ENCODE data around the gene MEF2D.

The MEF2D gene

DNA sequence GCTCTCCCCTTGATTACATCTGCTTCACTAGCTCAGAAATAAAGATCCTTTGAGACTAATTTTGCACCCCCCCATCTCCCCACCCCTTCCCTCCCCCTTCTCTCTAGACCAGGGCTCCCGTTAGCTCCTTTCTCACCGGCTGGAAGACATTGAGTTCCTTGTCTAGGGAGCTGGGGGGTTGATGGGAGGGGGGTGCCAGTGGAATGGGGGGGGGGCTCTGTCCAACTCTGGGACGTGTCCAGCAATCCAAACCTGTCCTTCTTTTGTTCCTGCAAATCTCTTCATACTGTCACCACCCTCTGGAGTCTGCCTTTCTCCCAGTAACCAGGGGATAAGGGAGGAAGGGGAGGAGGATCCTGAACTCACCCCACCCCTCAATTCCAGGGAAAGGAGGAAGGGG lies 69.7 kb downstream of the MEF2D start:
- FAIRE-seq = no peak

DNA sequence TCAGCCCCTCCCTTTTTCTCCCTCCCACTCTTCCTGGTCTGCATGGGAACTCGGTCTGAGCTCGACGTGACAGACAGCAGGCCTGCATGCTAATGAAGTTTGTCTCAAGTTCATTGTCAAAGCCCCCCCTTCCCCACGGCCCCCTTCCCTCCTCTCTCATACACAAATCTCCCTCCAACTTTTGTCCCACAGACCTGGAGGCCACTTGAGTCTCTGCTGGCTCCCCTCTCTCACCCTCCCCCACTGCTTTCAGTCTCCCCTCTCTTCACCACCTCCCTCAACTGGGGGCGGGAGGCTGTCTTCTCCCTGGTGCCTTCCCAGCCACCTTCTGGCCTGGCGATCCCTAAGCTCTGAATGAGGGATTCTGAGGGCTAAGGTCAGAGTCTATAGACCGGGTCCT lies 70.3 kb downstream of the MEF2D start:
- FAIRE-seq (no peak), DNase-seq (ENCODE audit: low spot score) (no peak)

More for the DNA sequence above, 69.7 kb downstream of the MEF2D start:
- DNase-seq (ENCODE audit: low spot score) = no peak

DNA sequence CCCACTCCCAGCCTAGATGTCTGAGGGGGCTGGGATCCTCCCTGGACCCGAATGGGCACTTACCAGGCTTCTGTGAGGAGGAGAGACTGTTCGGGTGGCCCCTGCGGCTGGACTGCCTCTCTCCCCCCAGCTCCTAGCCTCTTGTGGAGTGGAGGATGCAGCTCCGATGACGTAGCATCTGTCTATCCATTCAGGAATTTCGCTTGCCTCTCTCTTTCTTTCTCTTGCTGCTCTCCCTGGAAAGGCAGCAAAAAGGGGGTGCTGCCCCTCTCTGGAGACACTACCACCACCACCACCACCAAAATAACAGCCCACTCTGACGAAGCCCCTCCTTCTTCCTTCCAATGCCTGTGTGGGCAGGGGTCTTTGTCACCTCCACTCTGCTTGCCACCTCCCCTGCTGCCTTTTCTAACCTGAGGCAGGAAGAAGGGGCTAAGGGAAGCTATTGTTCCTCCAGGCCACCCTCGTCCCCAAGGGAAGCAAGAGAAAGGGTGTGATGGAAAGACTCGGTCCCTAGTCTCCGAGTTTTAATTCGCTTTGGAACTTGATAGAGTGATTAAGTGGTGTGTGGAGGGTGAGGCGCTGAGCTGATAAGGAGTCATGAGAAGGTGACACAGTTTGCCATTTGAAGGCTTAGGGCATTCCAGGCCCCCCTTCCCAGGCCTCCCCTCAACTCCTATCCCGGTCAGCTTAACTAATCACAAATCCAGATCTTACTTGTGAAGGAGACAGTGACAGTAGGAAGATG lies 71.1 kb downstream of the MEF2D start:
- FAIRE-seq (no peak), DNase-seq (ENCODE audit: low spot score) (no peak)

DNA sequence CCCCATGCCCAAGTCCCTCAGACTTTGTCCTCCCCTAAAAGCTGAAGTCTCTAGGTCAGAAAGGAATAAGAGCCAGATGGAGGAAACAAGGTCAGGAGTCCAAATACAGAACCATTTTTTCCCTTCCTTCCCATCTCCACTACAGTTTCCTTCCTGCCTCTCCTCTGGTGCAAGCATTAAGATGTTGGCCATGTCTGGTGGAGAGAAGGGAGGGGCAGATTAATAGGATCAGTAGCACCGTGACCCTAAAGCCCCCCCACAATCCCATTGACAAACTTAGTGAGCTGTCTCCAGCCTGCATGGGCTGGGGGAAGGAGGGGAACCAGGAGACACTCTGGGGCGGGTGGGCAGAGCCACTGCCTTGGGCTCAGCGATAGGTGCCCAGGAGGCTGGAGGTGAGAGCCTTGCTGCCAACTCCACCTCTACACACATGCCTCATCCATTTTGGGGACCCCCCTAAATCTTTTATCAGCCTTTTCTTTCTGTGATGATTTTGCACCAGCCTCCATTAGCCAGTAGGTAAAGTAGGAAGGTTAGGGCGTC lies 71.8 kb downstream of the MEF2D start:
- FAIRE-seq = no peak

DNA sequence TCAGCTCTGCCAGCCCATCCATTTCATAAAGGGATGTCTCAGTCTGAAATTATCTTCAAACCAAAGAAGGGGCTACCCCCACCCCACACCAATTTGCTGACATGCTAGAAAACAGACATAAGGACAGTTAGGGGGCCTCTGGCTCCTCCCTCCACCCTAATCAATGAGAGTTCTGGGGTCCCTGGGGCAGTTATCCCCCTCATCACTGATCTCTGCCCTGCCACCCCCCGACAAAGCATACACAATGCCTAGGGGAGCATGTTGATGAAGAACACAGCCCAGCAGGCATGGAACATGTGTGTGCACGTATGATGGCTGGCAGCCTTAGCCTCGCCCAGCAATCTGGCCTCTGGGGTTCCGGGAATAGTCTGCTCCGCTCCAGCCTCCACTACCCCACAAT lies 72.6 kb downstream of the MEF2D start:
- DNase-seq (ENCODE audit: low spot score) = no peak
- peak; percentile 44 for FAIRE-seq

More for the DNA sequence above, 71.8 kb downstream of the MEF2D start:
- no peak for DNase-seq (ENCODE audit: low spot score)

DNA sequence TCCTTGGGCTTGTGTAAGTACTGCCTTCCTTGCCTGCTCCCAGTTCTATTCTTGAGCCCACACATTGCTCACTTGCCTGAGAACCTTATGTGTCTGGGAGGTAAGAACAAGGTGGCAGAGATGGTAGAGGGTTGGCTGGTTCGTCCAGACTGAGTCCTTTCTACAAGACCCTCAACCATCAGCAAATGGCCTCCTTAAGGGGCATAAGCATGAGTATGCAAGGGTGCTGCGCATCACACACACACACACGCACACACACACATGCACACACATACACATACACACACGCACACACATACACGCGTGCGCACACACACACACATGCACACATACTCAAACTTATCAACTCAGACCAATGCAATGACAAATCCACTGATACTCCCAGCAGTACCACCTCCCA lies 74.6 kb downstream of the MEF2D start:
- DNase-seq (ENCODE audit: low spot score) (no peak), FAIRE-seq (peak; percentile 44)

DNA sequence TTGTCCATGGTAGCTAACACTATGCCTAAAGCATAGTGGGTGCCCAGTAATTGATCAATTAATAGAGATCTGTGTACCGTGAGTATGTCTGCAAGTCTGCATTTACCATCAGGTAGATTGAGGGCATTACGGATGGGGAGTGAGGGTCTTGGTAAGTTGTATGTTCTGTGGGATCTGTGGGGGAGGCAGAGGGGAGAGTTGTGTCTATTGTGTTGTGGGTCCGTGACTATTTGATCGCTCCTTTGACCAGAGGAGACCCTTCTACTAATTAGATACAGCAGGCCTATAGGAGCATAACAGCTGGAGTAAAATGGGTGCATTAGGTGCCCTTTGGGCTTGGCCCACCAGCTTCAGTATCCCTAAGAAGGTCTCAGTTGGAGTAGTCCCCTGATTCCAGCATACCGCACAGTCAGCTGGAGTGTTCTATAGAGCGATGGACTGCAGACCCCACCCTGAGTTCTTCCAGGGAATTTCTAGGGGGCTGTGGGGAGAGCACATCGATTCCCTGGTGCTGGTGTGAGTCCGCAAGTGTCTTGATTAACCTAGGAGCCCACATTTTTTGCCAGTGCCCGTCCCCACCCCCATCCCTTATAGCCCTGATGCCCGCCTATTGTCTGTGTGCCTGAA lies 75.7 kb downstream of the MEF2D start:
- DNase-seq (ENCODE audit: low spot score) (no peak), FAIRE-seq (no peak)

DNA sequence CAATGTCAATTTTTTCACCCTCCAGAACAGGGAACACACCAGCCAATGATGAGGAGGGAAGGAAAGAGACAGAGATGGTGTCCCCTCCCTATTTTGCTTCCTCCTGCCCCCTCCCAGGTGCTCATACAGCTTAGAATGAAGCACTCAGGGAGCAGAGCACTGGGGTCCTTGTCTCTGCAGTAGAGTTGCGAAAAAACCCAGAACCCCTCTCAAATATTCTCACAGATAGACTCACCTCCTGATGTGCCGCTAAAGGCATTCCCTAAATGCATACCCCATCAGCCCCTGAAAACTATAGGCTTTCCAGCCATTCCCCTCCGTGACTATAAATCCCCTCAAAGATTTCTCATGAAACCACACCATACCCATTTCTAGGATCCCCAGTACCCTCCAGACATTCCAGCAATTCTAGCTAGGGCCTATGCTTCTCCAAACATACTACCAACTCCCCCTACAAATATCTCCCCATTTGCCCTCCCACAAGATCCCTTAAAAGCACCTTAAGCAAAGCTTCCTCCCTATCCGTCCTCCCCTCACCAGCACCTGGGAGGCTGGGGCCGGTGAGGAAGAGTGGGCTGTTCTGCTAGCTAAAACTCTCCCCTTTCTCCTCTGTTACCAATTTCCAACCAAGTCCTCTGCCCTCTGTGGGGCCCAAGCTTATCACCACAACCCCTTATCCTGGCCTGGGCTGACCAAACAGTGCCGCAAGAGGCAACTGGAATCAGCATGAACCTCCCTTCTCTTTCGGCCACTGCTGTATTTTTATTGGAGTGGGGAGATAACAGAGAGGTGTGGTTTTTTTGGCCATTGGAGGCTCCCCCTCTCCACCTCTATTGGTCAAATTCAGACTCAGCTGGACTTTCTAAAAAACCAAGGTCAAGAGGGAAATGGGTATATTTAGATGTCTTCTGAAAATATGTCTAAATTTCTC lies 76.9 kb downstream of the MEF2D start:
- DNase-seq (ENCODE audit: low spot score) (no peak), FAIRE-seq (no peak)

DNA sequence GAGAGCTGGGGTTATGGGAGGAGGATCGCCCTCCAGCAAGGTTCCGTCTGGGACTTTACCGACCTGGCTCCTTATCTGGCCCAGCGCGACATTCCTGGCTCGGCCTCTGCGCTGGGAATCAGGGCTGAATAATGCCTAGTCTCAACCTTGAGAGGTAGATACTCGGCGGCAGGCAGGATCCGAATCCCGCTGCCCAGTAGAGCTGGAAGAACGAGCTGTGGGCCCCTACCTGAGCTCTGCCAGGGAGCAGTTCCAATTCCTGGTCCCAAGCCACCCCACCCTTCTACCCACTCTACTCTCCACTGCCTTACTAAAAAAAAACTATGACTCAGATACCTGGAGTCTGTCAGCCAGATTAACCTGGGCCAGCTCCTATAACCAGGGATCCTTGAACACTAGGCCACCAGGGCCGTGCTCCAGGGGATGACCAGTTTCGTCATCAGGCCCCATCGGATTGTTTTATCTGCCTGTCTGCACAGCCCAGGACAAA lies 77.9 kb downstream of the MEF2D start:
- FAIRE-seq (no peak), DNase-seq (ENCODE audit: low spot score) (no peak)

DNA sequence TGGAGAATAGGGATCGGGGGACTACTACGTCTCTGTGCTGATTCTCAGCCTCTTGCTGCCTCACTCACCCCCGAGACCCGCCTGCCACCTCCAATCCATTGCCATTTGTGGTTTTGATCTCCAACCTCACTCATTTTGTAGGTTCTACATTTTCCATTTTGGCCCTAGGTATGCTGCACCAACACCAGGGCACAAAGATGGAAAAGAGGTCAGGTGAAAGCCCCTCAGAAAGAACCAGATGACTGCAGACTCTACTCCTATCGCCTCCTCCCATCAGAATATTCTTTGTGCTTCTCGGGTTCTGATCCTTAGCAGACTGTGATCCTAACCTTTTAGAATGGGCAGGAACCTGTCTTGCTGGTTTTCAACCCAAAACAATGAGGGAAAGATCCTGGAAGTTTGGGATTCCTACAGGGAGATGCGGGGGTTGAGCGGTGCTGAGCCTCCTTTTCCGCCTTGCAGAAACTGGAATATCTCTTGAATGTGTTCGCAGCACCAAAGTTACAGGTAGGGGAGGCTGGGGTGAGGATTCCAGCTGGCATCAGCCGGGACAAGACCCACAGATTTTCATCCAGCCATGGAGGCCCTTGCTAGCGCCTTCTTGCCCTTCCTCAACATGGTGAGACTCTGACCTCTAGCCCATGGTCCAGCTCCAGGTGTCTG lies 78.5 kb downstream of the MEF2D start:
- FAIRE-seq (no peak), DNase-seq (ENCODE audit: low spot score) (no peak)

DNA sequence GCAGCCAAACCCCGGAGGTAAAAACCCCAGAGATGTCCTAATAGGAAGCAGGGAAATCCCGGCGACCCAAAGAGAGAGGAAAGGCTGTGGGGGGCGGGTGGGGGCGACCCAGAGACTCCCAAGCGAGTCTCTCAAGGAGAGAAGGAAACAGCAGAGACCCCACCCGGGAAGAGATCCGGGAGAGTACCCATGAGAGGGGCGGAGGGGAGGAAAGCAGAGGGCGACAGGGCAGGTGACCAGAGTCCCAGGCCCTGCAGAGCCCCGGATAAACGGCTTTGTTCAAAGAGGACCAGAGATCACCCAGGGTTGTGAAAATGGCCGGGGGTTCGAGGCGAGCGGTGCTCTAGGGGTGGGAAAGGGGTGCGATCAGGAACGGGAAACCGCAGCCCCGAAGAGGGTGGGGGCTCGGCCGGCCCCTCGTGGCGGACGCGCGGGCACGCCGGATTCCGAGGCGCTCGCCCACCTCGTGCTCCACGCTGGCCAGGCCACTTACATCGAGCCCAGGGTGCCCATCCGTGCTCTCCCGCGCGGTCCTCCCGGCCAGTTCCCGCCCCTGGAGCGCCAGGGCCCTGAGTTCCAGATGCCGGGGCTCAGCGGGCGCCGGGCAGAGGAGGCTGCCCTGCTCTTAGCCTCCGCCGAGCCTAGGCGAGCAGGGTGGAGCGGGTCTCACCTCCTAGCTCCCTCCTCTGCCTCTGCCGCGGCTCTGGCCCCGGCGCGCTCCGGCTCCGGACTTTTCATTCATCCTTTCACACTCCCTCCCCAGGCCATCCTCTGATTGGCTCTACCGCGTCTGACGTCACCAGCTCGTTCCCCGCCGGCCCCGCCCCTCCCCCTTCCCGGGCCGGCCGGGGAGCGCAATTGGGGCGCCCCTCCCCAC lies 79.3 kb downstream of the MEF2D start:
- DNase-seq (ENCODE audit: low spot score) (peak; percentile 94), FAIRE-seq (peak; percentile 20)

DNA sequence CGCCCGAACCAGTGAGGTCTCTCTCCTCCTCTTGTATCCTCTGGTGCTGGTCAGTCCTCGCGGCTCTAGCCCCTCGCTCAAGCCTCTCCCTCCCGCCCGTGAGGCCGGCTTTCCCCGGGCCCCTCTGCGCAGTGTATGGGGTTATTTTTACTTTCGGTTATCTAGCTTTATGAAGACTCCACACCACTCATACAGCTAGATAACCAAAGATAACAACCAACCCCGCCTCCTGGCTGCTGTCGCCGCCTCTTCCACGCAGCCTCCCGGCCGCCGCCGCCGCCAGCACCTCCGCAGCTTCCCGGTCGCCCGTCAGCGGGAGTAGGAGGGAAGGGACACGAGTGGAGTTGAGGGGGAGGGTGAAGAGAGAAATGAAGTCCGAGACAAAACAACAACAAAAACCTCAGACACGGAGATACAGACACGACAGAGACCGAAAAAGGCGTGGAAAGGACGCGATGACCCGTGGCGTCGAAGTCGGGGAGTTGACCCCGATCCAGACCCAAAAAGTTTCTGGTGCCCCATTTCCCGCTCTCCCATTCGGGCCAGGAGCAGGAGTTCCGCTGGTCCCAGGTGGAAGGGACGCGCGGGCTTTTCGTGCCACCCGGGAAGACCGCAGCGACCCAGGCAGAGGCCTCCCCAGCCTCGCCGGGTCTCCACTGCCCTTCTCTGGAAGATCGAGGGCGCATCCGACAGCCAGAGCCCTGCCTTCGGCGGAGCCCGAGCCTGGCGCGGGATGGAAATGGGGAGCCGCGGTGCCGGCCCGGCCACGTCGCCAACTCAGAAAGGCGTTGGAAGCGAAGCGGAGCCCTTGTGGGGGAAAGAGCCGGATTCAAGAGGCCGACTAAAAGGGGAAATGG lies 80.1 kb downstream of the MEF2D start:
- no peak for FAIRE-seq
- no peak for DNase-seq (ENCODE audit: low spot score)

DNA sequence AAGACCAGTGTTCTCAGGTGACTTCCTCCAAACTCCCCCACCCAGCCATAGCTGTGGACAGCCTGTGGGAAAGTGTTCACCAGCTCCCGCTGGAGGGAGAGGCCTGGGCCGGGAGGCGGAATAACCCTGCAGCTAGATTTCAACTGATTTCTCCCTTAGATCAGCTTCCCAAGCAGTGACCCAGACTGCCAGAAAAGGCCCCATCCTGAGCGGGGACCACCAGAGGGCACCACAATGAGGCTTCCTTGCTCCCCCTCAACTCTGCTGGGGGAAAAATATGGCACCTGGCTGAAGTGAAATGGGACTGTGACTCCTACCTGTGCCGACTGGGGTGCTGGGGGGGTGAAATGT lies 80.7 kb downstream of the MEF2D start:
- DNase-seq (ENCODE audit: low spot score) = no peak
- no peak for FAIRE-seq

DNA sequence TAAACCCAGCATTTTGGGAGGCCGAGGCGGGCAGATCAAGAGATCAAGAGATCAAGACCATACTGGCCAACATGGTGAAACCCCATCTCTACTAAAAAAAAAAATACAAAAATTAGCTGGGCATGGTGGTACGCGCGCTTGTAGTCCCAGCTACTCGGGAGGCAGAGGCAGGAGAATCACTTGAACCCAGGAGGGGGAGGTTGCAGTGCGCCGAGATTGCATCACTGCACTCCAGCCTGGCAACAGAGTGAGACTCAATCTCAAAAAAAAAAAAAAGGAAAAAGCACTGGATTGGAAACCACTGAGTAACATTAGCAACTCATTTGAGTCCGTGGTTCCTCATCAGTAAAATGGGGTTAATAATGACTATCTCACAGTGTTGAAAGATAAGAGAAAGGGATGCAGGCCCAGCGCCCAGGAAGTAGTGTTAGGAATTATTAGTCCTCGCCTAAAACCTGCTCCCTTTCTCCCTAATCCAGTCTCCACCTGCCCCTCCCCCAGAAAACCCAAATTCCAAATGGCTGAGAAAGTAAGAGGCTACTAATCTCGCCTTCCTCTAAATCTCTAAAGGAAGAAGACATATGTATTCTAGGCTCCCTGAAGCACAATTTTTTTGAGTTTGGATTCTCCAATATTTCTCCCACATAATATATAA lies 82.0 kb downstream of the MEF2D start:
- no peak for FAIRE-seq
- DNase-seq (ENCODE audit: low spot score) = no peak

DNA sequence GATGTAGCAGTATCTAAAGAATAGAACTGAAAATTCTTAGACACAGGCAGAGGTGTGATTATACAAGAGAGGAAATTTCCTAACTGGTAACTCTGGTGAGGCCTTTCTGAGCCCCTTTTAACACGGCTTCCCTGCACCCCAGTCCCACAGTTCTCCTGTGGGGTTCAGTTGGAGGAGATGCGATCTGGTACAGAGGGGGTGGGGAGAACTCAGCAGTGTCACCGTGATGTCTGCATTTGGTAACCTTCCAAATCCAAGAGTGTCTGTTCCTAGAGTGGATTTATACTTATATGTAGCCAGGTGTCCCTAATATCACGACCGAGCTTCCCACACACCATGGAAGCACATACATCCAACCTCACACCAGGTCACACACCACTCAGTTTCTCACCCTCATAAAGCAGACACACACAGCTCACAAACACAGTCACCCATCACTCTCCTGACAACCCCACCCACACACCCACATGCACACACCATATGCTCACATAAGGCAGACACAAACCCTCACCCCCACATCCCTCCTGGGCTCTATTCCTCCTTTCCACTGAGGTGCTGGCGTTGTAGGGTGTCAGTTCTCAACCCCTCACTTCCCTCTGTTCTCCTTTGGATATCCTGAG lies 83.1 kb downstream of the MEF2D start:
- DNase-seq (ENCODE audit: low spot score) = no peak
- no peak for FAIRE-seq

DNA sequence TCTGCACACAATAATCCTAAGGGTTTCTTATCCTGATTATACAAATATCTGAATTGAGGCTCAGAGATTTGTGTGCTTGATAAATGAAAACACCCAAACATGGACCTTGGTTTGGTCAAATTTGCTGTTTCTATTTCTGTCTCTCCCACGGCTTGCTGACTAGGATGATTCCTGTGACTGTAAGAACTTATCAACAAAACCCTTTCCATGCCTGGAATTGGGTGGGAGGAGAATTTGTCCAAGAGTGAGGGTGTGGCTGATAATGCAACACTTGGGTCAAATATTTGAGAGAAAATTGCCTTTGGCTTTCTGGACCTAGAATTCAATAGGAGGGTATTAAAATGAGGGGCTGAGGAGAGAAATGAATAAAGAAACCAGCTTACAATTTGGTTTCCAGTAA lies 83.6 kb downstream of the MEF2D start:
- no peak for FAIRE-seq
- no peak for DNase-seq (ENCODE audit: low spot score)

DNA sequence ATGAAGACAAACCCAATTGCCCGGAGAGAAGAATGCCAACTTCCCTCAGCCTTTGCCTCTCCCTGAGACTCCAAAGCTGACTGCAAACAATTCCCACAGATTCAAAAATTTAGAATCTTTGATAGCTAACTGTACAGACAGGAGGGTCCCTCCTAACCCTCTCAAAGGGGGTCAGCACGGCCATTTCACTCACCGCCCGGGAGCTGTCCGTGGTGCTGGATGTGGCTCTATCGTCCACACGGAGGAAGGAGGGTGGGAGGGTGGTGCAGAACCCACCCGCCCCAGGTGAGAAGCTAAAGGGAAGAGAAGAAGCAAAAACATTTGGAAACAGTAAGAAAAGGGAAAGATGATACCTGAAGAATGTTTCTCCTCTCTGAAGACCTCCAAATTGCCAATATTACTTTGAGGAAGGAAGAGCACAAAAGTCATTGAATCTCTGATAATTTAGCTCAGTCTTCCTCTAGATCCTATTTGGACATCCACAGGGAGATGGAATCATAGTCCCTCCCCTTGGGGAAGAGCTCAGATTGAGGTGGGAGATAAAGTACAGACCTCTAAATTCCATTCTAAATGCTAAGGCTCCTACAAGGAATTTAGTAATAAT lies 86.0 kb downstream of the MEF2D start:
- FAIRE-seq (no peak), DNase-seq (ENCODE audit: low spot score) (peak; percentile 43)
